ENCODE results near the gene PHTF2. TPM values are rescaled to one million over a fixed set of nuclear protein-coding genes. Genes with fewer than 3 reads are reported as not detected.
A peak's percentile ranks its signal among the peaks of the same experiment; 100 is the strongest.

Gene PHTF2
- polyA plus RNA-seq, 1 of the 3 experiments (the other 2 are of a cell fraction), result 21.2 TPM

- TF ChIP-seq CTCF (IDR thresholded peaks at IDR 0.05) (peak; percentile 71), PBX3 (IDR thresholded peaks at IDR 0.05) (peak; percentile 100), USF1 (IDR thresholded peaks at IDR 0.05; ENCODE audit: borderline replicate concordance, low read depth) (no peak; the same call in 1 of the 2 replicates), JUND (IDR thresholded peaks at IDR 0.05) (no peak), FOSL2 (IDR thresholded peaks at IDR 0.05; ENCODE audit: borderline replicate concordance, low read depth) (no peak; the same call in 1 of the 2 replicates), USF2 (IDR thresholded peaks at IDR 0.05; ENCODE audit: borderline replicate concordance, low read depth, low read length) (no peak)
These were observed at the start of gene PHTF2, which contains the start of gene TMEM60 (continued) for GRCh38 chr7:77798394-77799077.

GRCh38 chr7:77752016-77752415, 46.6 kb upstream of the PHTF2 start:
- TF ChIP-seq ZBTB33 (IDR thresholded peaks at IDR 0.05; ENCODE audit: borderline replicate concordance, low read depth) (no peak), GATA2 (CRISPR knock-in tag; IDR thresholded peaks at IDR 0.05) (peak; percentile 39; the same call in 1 of the 2 replicates)
- H3K9ac ChIP-seq, result no peak overlapping the region
- H3K79me2 ChIP-seq (ENCODE audit: insufficient read depth), result peaks cover 20% of the 10 kb centered on the region; the same call in 1 of the 2 replicates
- no peak overlapping the region for H3K4me3 ChIP-seq (ENCODE audit: low read depth in 2 of 2, low read length in 1 of 2)
- ChIA-PET POLR2A (no interaction called here), CTCF (interaction anchor here (1.5 to 12.4 kb wide), 2 partner anchors 55 to 98 kb away, joined by 4 to 392 read pairs; no protein-coding TSS in a partner anchor)
- peaks cover 3 to 6% of the 10 kb centered on the region in 2 experiments; a peak in 2 of 4 replicates for H3K4me1 ChIP-seq (ENCODE audit: control insufficient read depth in 1 of 2, insufficient read depth in 2 of 2, low read depth in 1 of 2, low read length in 1 of 2)
- H3K4me2 ChIP-seq, result no peak overlapping the region
- WGBS (ENCODE audit: low lambda C conversion rate), result 89% methylated on average over 2 of the region's 2 CpGs
- H3K9me3 ChIP-seq, result no peaks in the 10 kb centered on the region
- H3K27me3 ChIP-seq (ENCODE audit: insufficient read depth), result no peaks in the 10 kb centered on the region
- H3K27ac ChIP-seq (ENCODE audit: low read depth in 2 of 2, low read length in 1 of 2), result no peak overlapping the region
- no peaks in the 10 kb centered on the region for H4K20me1 ChIP-seq (ENCODE audit: insufficient read depth)
- peaks cover 19 to 22% of the 10 kb centered on the region in 2 experiments for H3K36me3 ChIP-seq (replicated peaks in 1 of 2; ENCODE audit: control insufficient read depth in 1 of 2, insufficient read depth in 2 of 2, low read length in 1 of 2)
- no peaks in the 10 kb centered on the region for H3F3A ChIP-seq (replicated peaks; ENCODE audit: insufficient read depth)
- no peak for DNase-seq
- H3K9me2 ChIP-seq, result no peaks in the 10 kb centered on the region
- H2AFZ ChIP-seq (ENCODE audit: low read depth), result no peak overlapping the region
